Esophagus muscularis mucosa (tissue), 4 donors: ENCODE data around the gene SPDEF.

Experiments
- CTCF ChIP-seq, 3 experiments: fragments of 200-600 bp in 2 of 3; fragments of 450-650 bp in 1 of 3; sonication (generic) in 2 of 3; IDR thresholded peaks; one replicate each; pipeline ENCODE4 v1.5.1; 2017 to 2019; ENCODE audit warnings: antibody characterized with exemption in 3 of 3, mild to moderate bottlenecking in 2 of 3, moderate library complexity in 1 of 3
- EP300 ChIP-seq: sonication (generic); formaldehyde crosslinking; IDR thresholded peaks from one replicate; pipeline ENCODE4 v1.6.1; 2017; ENCODE audit warnings: antibody characterized with exemption
- POLR2A ChIP-seq: fragments of 450-650 bp; IDR thresholded peaks from one replicate; pipeline ENCODE4 v1.6.1; 2017; ENCODE audit warnings: antibody characterized with exemption, moderate library complexity, mild to moderate bottlenecking, low read depth

- TF ChIP-seq CTCF (IDR thresholded peaks at IDR 0.05), result no peak
- TF ChIP-seq POLR2A, result no peak
- no peak for TF ChIP-seq EP300
These were observed 2.4 kb downstream of the SPDEF start for GRCh38 chr6:34553750-34554149.
